HL-60 (cell line): ENCODE measurements around the gene SLC35F3.

Experiments used
- CTCF ChIP-seq: IDR thresholded peaks from one replicate; pipeline ENCODE4 v1.5.1; 2011; ENCODE audit warnings: low read length, control low read depth, inconsistent platforms; ENCODE audit not compliant: insufficient read depth
- SPI1 ChIP-seq: IDR thresholded peaks from 2 replicates; pipeline ENCODE4 v1.6.1; 2012; ENCODE audit warnings: low read depth, mild to moderate bottlenecking, borderline replicate concordance

GRCh38 chr1:234226113-234226818 lies 321.8 kb downstream of the SLC35F3 start:
- TF ChIP-seq CTCF, result no peak
- TF ChIP-seq SPI1, result no peak
